Measurements from ENCODE around the gene MAGI3. TPM values are rescaled to one million over a fixed set of nuclear protein-coding genes. Genes with fewer than 3 reads are reported as not detected.
A peak's percentile ranks its signal among the peaks of the same experiment; 100 is the strongest.

Gene MAGI3
- total and polyA plus RNA-seq, 8 donors: 4.6 to 24.2 (median 15.6) TPM

DNA sequence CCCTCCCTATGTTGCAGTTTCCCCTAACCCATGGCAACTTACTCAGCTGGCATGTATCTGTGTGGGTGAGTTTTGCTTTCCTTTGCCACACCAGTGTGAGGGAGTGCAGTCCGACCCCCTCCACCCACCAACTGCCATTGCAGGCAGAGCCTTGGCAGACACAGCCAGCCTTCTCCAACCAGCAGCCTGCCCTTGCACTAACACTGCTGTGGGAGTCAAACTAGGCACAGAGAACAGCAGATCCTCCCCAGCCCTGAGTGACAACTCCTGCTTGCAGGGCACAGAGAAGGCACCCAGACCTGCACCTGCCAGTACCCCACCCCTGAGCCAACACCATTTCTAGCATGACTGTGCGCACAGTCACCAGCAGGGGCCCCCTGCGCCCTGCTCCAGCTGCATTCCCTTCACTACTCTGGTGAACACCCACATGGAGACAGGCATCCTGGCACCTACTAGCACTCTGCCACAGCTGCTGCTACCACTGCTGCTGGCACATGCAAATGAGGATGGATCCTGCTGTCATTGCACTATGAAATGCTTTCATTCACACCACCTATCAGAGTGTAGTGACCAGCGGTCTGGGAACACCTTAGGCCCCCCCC is 98.4 kb downstream of the MAGI3 start:
- DNase-seq: peak in 2 of 6 donors; percentile 27 to 40
- H3K4me3 ChIP-seq: no peak overlapping the region
- no peaks in the 10 kb centered on the region for H3K4me1 ChIP-seq
- no peaks in the 10 kb centered on the region for H3K36me3 ChIP-seq
- no peak overlapping the region for H3K27ac ChIP-seq
- no peaks in the 10 kb centered on the region for H3K27me3 ChIP-seq
- no peak for FAIRE-seq
- peak in 2 of 4 donors; percentile 22 to 32 for ATAC-seq
- intact Hi-C loops (cut with DNase I): no loop called here
- H3K9me3 ChIP-seq: no peaks in the 10 kb centered on the region
- WGBS, 2 donors: 91 to 94% methylated on average over 4 of the region's 4 CpGs
- TF ChIP-seq, protein P1, sequence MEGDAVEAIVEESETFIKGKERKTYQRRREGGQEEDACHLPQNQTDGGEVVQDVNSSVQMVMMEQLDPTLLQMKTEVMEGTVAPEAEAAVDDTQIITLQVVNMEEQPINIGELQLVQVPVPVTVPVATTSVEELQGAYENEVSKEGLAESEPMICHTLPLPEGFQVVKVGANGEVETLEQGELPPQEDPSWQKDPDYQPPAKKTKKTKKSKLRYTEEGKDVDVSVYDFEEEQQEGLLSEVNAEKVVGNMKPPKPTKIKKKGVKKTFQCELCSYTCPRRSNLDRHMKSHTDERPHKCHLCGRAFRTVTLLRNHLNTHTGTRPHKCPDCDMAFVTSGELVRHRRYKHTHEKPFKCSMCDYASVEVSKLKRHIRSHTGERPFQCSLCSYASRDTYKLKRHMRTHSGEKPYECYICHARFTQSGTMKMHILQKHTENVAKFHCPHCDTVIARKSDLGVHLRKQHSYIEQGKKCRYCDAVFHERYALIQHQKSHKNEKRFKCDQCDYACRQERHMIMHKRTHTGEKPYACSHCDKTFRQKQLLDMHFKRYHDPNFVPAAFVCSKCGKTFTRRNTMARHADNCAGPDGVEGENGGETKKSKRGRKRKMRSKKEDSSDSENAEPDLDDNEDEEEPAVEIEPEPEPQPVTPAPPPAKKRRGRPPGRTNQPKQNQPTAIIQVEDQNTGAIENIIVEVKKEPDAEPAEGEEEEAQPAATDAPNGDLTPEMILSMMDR (IDR thresholded peaks at IDR 0.05): no peak

DNA sequence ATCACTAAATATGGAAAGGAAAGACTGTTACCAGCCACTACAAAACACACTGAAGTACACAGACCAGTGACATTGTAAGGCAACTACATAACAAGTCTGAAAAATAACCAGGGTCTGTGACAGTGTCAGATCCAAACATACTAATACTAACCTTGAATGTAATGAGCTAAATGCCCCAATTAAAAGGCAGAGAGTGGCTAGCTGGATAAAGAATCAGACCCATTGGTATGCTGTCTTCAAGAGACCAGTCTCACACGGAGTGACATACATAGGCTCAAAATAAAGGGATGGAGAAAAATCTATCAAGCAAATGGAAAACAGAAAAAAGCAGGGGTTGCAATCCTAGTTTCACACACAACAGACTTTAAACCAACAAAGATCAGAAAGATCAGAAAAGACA is 100.1 kb downstream of the MAGI3 start:
- Histone ChIP-seq H3K27ac (no peak overlapping the region), H3K36me3 (no peaks in the 10 kb centered on the region), H3K4me3 (no peak overlapping the region), H3K9me3 (no peaks in the 10 kb centered on the region), H3K27me3 (no peaks in the 10 kb centered on the region), H3K4me1 (no peaks in the 10 kb centered on the region)
- TF ChIP-seq, protein P1 (IDR thresholded peaks at IDR 0.05): no peak
- DNase-seq (no peak), ATAC-seq (no peak), FAIRE-seq (no peak)
- intact Hi-C loops (cut with DNase I): no loop called here
- WGBS, 2 donors: 97 to 100% methylated on average over 1 of the region's 1 CpG

DNA sequence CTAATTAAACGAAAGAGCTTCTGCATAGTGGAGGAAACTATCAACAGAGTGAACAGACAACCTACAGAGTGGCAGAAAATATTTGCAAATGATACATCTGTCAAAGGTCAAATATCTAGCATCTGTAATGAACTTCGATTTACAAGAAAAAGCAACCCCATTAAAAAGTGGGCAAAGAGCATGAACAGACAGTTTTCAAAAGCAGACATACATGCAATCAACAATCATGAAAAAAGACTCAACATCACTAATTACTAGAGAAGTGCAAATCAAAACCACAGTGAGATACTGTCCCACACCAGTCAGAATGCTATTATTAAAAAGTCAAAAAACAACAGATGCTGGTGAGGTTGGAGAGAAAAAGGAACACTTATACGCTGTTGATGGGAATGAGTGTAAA is 103.2 kb downstream of the MAGI3 start:
- DNase-seq: no peak
- intact Hi-C loops (cut with DNase I): no loop called here
- Histone ChIP-seq H3K27me3 (no peaks in the 10 kb centered on the region), H3K27ac (no peak overlapping the region), H3K4me1 (no peaks in the 10 kb centered on the region), H3K9me3 (no peaks in the 10 kb centered on the region), H3K36me3 (no peaks in the 10 kb centered on the region), H3K4me3 (no peak overlapping the region)
- TF ChIP-seq, protein P1 (IDR thresholded peaks at IDR 0.05): no peak
- WGBS, 2 donors: 94 to 97% methylated on average over 3 of the region's 3 CpGs
- FAIRE-seq: no peak
- ATAC-seq: no peak

DNA sequence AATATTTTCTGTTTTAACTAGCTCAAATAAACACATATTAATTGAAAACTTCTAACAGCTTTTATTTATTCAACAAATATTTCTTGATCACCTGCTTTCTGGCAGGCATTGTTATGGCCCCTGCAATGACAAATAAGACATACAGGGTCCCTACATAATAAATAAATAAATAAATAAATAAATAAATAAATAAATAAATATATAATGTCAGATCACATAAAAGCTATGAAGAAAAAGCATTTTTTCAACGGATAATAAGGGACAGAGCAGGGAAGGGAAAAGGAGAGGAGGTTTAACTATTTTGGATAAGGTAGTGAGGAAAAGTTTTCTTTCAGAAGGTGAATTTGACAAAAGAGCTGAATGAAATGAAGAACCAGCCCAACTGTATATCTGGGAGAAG is 115.0 kb downstream of the MAGI3 start:
- 84 to 100% methylated on average over 1 of the region's 1 CpG for WGBS, 2 donors
- no peak for ATAC-seq
- FAIRE-seq: no peak
- TF ChIP-seq, protein P1 (IDR thresholded peaks at IDR 0.05): no peak
- Histone ChIP-seq H3K36me3 (no peaks in the 10 kb centered on the region), H3K27ac (no peak overlapping the region), H3K27me3 (no peaks in the 10 kb centered on the region), H3K4me3 (no peak overlapping the region), H3K9me3 (no peaks in the 10 kb centered on the region), H3K4me1 (peaks cover 7 to 18% (median 16%) of the 10 kb centered on the region in 3 donors)
- DNase-seq: no peak
- intact Hi-C loops (cut with DNase I): no loop called here

DNA sequence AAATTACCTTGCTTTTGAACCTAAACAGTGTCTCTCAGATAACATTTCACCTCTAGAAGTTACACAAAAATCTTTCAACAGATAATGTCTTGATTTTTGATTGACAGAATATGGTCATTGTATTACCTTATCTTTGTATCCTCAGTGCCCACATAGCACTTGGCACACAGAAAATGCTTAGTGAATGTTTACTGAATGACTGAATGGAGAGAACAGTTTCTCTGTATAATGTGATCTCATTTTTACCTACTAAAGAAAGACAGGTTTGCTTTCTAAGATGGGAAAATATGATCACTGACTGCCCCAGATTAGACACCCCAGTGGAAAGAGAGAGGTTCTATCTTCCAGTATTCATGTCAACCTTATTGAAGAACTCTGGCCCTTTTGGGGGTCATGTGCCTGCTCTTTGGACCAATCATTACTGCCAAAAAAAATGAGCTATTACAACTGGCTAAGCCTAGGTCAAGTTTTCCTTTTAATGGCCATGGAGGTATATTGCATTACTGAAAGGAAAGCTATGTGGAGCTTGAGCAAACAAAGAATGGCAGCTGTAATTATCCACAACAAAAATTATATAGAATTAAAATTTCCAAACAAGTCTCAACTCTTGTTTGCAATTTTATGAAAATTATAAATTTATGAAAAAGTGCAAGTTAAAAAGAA is 117.4 kb downstream of the MAGI3 start:
- TF ChIP-seq, protein P1 (IDR thresholded peaks at IDR 0.05): no peak

More for the DNA sequence above, 117.4 kb downstream of the MAGI3 start:
- Histone ChIP-seq H3K4me1 (peaks cover 7 to 18% (median 16%) of the 10 kb centered on the region in 3 donors), H3K27me3 (no peaks in the 10 kb centered on the region), H3K36me3 (no peaks in the 10 kb centered on the region), H3K9me3 (no peaks in the 10 kb centered on the region), H3K27ac (peak overlapping the region in 2 of 4 donors; percentile 20 to 55), H3K4me3 (no peak overlapping the region)
- ATAC-seq (peak; percentile 47 to 70 (median 62)), FAIRE-seq (no peak), DNase-seq (no peak)
- intact Hi-C loops (cut with DNase I): no loop called here

Measured in pancreas (tissue), 10 donors.